ENCODE results near the gene DHRS3. TPM values are rescaled to one million over a fixed set of nuclear protein-coding genes. Genes with fewer than 3 reads are reported as not detected.

DHRS3 gene
- polyA plus RNA-seq, 1 of the 3 experiments (the other 2 are of a cell fraction): 44.8 TPM

- peak; percentile 81 for TF ChIP-seq FOSL2 (IDR thresholded peaks at IDR 0.05; ENCODE audit: borderline replicate concordance, low read depth)
- TF ChIP-seq CHD2 (IDR thresholded peaks at IDR 0.05; ENCODE audit: low read length, partially characterized antibody): no peak
- no peak for TF ChIP-seq GABPA (IDR thresholded peaks at IDR 0.05; ENCODE audit: low read depth)
- peak; percentile 83 for TF ChIP-seq JUND (IDR thresholded peaks at IDR 0.05)
- no peak for TF ChIP-seq ELF1 (IDR thresholded peaks at IDR 0.05)
- peak; percentile 97 for TF ChIP-seq RXRA (IDR thresholded peaks at IDR 0.05; ENCODE audit: borderline replicate concordance, low read depth)
- no peak; a peak in 1 of 4 replicates for TF ChIP-seq EP300 (IDR thresholded peaks at IDR 0.05; ENCODE audit: borderline replicate concordance in 1 of 2, low read depth in 1 of 2, low read length in 1 of 2)
- TF ChIP-seq TAF1 (IDR thresholded peaks at IDR 0.05; ENCODE audit: borderline replicate concordance, low read depth, low read length): no peak
- TF ChIP-seq REST (IDR thresholded peaks at IDR 0.05; ENCODE audit: low read depth, low read length): no peak; the same call in 1 of the 2 replicates
Measured at GRCh38 chr1:12601700-12602658, 16.0 kb downstream of the DHRS3 start (continued).

GRCh38 chr1:12600880-12601633 lies 17.0 kb downstream of the DHRS3 start:
- ChIA-PET CTCF (interaction anchor here (0.8 to 1.7 kb wide), 9 partner anchors 9 to 345 kb away, joined by 3 to 9 read pairs (median 5); partner anchors contain the start of gene DHRS3), POLR2A (no interaction called here)
- H3K9me3 ChIP-seq: no peaks in the 10 kb centered on the region
- no peak overlapping the region for H2AFZ ChIP-seq (ENCODE audit: low read depth)
- H3F3A ChIP-seq (replicated peaks; ENCODE audit: insufficient read depth): peaks cover 12% of the 10 kb centered on the region
- H3K79me2 ChIP-seq (ENCODE audit: insufficient read depth): no peaks in the 10 kb centered on the region
- H3K27me3 ChIP-seq (ENCODE audit: insufficient read depth): no peaks in the 10 kb centered on the region
- peak; percentile 44 for DNase-seq
- no peak overlapping the region for H3K4me3 ChIP-seq (ENCODE audit: low read depth in 2 of 2, low read length in 1 of 2)
- TF ChIP-seq GATA2 (CRISPR knock-in tag; IDR thresholded peaks at IDR 0.05) (no peak), CTCF (IDR thresholded peaks at IDR 0.05) (peak; percentile 55)
- H3K27ac ChIP-seq (ENCODE audit: low read depth in 2 of 2, low read length in 1 of 2): peak overlapping the region; percentile 8 to 78; a peak in 3 of 4 replicates
- no peaks in the 10 kb centered on the region for H3K36me3 ChIP-seq (replicated peaks in 1 of 2; ENCODE audit: control insufficient read depth in 1 of 2, insufficient read depth in 2 of 2, low read length in 1 of 2)
- H3K4me1 ChIP-seq (ENCODE audit: control insufficient read depth in 1 of 2, insufficient read depth in 2 of 2, low read depth in 1 of 2, low read length in 1 of 2): peaks cover 35 to 73% of the 10 kb centered on the region in 2 experiments
- no peaks in the 10 kb centered on the region for H3K9me2 ChIP-seq
- peak overlapping the region; percentile 9; the same call in 1 of the 2 replicates for H3K4me2 ChIP-seq
- 76% methylated on average over 3 of the region's 9 CpGs for WGBS (ENCODE audit: low lambda C conversion rate)
- no peaks in the 10 kb centered on the region for H4K20me1 ChIP-seq (ENCODE audit: insufficient read depth)
- H3K9ac ChIP-seq: peak overlapping the region; percentile 3; the same call in 1 of the 2 replicates
